Measurements from ENCODE around the gene KAZALD1.
A peak's percentile ranks its signal among the peaks of the same experiment; 100 is the strongest.

DNA sequence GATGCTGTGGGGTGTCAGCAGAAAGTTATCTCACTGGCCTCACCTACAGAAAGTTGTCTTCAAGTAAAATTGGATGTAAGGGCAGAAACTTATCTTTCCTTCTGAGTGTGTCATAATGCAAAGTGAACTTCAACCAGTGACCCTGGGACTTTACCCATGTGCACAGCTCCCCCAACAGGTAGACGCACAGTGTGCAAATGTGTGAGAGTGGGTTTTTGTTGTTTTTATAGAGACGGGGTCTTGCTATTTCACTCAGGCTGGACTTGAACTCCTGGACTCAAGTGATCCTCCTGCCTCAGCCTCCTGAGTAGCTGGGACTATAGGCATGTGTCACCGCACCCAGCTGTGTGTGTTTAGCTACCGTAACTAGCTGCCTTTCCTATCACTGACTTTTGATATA lies 6.4 kb upstream of the KAZALD1 start:
- TF ChIP-seq, protein P1, sequence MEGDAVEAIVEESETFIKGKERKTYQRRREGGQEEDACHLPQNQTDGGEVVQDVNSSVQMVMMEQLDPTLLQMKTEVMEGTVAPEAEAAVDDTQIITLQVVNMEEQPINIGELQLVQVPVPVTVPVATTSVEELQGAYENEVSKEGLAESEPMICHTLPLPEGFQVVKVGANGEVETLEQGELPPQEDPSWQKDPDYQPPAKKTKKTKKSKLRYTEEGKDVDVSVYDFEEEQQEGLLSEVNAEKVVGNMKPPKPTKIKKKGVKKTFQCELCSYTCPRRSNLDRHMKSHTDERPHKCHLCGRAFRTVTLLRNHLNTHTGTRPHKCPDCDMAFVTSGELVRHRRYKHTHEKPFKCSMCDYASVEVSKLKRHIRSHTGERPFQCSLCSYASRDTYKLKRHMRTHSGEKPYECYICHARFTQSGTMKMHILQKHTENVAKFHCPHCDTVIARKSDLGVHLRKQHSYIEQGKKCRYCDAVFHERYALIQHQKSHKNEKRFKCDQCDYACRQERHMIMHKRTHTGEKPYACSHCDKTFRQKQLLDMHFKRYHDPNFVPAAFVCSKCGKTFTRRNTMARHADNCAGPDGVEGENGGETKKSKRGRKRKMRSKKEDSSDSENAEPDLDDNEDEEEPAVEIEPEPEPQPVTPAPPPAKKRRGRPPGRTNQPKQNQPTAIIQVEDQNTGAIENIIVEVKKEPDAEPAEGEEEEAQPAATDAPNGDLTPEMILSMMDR (tag by site-specific recombination; IDR thresholded peaks at IDR 0.05): peak; percentile 42; the same call in 1 of the 2 replicates
- no peak for TF ChIP-seq ZNF350 (tag by site-specific recombination; IDR thresholded peaks at IDR 0.05)
- TF ChIP-seq ZNF24 (tag by site-specific recombination; IDR thresholded peaks at IDR 0.05): no peak
- TF ChIP-seq GLIS2 (tag by site-specific recombination; IDR thresholded peaks at IDR 0.05): no peak
- TF ChIP-seq, protein P2, sequence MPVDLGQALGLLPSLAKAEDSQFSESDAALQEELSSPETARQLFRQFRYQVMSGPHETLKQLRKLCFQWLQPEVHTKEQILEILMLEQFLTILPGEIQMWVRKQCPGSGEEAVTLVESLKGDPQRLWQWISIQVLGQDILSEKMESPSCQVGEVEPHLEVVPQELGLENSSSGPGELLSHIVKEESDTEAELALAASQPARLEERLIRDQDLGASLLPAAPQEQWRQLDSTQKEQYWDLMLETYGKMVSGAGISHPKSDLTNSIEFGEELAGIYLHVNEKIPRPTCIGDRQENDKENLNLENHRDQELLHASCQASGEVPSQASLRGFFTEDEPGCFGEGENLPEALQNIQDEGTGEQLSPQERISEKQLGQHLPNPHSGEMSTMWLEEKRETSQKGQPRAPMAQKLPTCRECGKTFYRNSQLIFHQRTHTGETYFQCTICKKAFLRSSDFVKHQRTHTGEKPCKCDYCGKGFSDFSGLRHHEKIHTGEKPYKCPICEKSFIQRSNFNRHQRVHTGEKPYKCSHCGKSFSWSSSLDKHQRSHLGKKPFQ (tag by site-specific recombination; IDR thresholded peaks at IDR 0.05): no peak
- no peak for TF ChIP-seq ZNF571 (tag by site-specific recombination; IDR thresholded peaks at IDR 0.05)
- TF ChIP-seq ZFP3 (tag by site-specific recombination; IDR thresholded peaks at IDR 0.05; ENCODE audit: low read depth): no peak
- TF ChIP-seq BCL11B (tag by site-specific recombination; IDR thresholded peaks at IDR 0.05; ENCODE audit: low read depth): no peak
- TF ChIP-seq, protein P3, sequence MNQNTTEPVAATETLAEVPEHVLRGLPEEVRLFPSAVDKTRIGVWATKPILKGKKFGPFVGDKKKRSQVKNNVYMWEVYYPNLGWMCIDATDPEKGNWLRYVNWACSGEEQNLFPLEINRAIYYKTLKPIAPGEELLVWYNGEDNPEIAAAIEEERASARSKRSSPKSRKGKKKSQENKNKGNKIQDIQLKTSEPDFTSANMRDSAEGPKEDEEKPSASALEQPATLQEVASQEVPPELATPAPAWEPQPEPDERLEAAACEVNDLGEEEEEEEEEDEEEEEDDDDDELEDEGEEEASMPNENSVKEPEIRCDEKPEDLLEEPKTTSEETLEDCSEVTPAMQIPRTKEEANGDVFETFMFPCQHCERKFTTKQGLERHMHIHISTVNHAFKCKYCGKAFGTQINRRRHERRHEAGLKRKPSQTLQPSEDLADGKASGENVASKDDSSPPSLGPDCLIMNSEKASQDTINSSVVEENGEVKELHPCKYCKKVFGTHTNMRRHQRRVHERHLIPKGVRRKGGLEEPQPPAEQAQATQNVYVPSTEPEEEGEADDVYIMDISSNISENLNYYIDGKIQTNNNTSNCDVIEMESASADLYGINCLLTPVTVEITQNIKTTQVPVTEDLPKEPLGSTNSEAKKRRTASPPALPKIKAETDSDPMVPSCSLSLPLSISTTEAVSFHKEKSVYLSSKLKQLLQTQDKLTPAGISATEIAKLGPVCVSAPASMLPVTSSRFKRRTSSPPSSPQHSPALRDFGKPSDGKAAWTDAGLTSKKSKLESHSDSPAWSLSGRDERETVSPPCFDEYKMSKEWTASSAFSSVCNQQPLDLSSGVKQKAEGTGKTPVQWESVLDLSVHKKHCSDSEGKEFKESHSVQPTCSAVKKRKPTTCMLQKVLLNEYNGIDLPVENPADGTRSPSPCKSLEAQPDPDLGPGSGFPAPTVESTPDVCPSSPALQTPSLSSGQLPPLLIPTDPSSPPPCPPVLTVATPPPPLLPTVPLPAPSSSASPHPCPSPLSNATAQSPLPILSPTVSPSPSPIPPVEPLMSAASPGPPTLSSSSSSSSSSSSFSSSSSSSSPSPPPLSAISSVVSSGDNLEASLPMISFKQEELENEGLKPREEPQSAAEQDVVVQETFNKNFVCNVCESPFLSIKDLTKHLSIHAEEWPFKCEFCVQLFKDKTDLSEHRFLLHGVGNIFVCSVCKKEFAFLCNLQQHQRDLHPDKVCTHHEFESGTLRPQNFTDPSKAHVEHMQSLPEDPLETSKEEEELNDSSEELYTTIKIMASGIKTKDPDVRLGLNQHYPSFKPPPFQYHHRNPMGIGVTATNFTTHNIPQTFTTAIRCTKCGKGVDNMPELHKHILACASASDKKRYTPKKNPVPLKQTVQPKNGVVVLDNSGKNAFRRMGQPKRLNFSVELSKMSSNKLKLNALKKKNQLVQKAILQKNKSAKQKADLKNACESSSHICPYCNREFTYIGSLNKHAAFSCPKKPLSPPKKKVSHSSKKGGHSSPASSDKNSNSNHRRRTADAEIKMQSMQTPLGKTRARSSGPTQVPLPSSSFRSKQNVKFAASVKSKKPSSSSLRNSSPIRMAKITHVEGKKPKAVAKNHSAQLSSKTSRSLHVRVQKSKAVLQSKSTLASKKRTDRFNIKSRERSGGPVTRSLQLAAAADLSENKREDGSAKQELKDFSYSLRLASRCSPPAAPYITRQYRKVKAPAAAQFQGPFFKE (tag by site-specific recombination; IDR thresholded peaks at IDR 0.05; ENCODE audit: borderline replicate concordance): no peak

All from HEK293 (cell line).